Measurements from ENCODE around the gene WWOX. TPM values are rescaled to one million over a fixed set of nuclear protein-coding genes. Genes with fewer than 3 reads are reported as not detected.

Gene WWOX
- total and polyA plus RNA-seq, 2 donors = 15.3 to 28.4 TPM

DNA sequence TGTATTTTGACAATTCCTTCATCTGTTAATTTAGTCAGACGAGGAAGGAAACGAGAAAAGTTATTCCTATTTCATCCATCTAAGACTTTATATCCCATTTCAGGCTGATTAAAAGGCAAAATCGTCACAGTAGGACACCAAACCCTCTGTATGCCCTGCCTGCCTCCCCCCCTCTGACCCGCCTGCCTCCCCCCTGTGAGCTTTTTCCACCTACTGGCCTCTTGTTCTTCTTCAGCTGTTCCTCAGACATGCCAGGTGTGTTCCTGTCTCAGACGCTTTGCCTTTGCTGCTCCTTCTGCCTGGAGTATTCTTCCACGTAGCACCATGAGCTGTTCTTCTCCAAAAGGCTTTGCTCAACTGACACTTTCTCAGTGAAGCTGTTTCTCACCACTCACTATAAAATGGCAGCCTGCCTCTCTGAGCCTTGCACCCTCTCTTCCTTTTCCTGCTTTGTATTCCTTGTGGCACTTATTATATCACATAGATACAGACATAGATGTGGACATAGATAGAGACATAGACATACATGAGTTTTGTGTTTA lies 777.7 kb downstream of the WWOX start:
- H3K4me1 ChIP-seq (ENCODE audit: insufficient read depth) = no peaks in the 10 kb centered on the region
- no peaks in the 10 kb centered on the region for H3K36me3 ChIP-seq (ENCODE audit: insufficient read depth)
- H3K27ac ChIP-seq (ENCODE audit: low read depth) = no peak overlapping the region
- no peak overlapping the region for H3K4me3 ChIP-seq (ENCODE audit: low read depth, low read length)
- DNase-seq (ENCODE audit: extremely low spot score) = no peak
- WGBS = 79% methylated on average over 6 of the region's 6 CpGs

DNA sequence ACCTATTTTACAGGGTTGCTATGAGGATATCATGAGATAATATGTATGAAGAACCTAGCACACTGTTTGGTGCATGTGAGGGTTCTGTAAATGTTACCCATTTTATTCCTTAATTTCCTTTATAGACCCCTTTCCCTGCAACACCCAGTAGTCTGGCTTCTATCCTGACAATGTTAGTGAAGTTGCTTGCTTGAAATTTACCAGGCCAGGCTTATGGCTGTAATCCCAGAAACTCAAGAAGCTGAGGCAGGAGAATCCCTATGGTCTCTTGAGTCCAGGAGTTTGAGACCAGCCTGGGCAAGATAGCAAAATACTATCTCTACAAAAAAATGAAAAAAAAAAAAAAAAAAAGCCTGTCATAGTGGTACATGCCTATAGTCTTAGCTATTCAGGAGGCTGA lies 779.1 kb downstream of the WWOX start:
- H3K27ac ChIP-seq (ENCODE audit: low read depth) = no peak overlapping the region
- H3K4me3 ChIP-seq (ENCODE audit: low read depth, low read length) = no peak overlapping the region
- no peaks in the 10 kb centered on the region for H3K36me3 ChIP-seq (ENCODE audit: insufficient read depth)
- H3K4me1 ChIP-seq (ENCODE audit: insufficient read depth) = no peaks in the 10 kb centered on the region
- no peak for DNase-seq (ENCODE audit: extremely low spot score)

- WGBS = 92% methylated on average over 5 of the region's 5 CpGs
Measured at GRCh38 chr16:78879011-78879410, 779.6 kb downstream of the WWOX start.

GRCh38 chr16:78882150-78882549 lies 782.7 kb downstream of the WWOX start:
- no peak for DNase-seq (ENCODE audit: extremely low spot score)
- H3K36me3 ChIP-seq (ENCODE audit: insufficient read depth) = no peaks in the 10 kb centered on the region
- no peak overlapping the region for H3K27ac ChIP-seq (ENCODE audit: low read depth)
- WGBS = 92% methylated on average over 3 of the region's 3 CpGs
- no peaks in the 10 kb centered on the region for H3K4me1 ChIP-seq (ENCODE audit: insufficient read depth)
- no peak overlapping the region for H3K4me3 ChIP-seq (ENCODE audit: low read depth, low read length)

More at GRCh38 chr16:78879011-78879410, 779.6 kb downstream of the WWOX start:
- Histone ChIP-seq H3K36me3 (ENCODE audit: insufficient read depth) (no peaks in the 10 kb centered on the region), H3K27ac (ENCODE audit: low read depth) (no peak overlapping the region), H3K4me3 (ENCODE audit: low read depth, low read length) (no peak overlapping the region), H3K4me1 (ENCODE audit: insufficient read depth) (no peaks in the 10 kb centered on the region)
- DNase-seq (ENCODE audit: extremely low spot score) = no peak

- WGBS = 89% methylated on average over 9 of the region's 9 CpGs
- Histone ChIP-seq H3K27ac (ENCODE audit: low read depth) (no peak overlapping the region), H3K4me1 (ENCODE audit: insufficient read depth) (no peaks in the 10 kb centered on the region), H3K36me3 (ENCODE audit: insufficient read depth) (no peaks in the 10 kb centered on the region), H3K4me3 (ENCODE audit: low read depth, low read length) (no peak overlapping the region)
- no peak for DNase-seq (ENCODE audit: extremely low spot score)
Measured at GRCh38 chr16:78882751-78883150, 783.3 kb downstream of the WWOX start.

DNA sequence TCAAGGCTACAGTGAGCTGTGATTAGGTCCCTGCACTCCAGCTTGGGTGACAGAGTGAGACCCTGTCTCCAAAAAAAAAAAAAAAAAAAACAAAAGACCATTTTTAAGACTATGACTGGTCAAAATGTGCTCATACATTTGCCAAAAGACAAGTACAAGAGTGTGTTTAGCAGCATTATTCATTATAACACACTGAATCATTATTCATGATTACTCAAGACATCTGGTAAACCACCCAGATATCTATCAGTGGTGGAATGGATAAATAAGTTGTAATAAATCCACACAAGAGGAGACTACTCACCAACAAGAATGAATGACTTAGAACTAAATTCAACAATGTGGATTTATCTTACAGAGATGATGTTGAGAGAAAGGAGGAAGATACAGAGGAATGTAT lies 784.8 kb downstream of the WWOX start:
- Histone ChIP-seq H3K36me3 (ENCODE audit: insufficient read depth) (no peaks in the 10 kb centered on the region), H3K4me1 (ENCODE audit: insufficient read depth) (no peaks in the 10 kb centered on the region), H3K27ac (ENCODE audit: low read depth) (no peak overlapping the region), H3K4me3 (ENCODE audit: low read depth, low read length) (no peak overlapping the region)
- no peak for DNase-seq (ENCODE audit: extremely low spot score)

- DNase-seq (ENCODE audit: extremely low spot score) = no peak
- Histone ChIP-seq H3K36me3 (ENCODE audit: insufficient read depth) (no peaks in the 10 kb centered on the region), H3K4me1 (ENCODE audit: insufficient read depth) (no peaks in the 10 kb centered on the region), H3K27ac (ENCODE audit: low read depth) (no peak overlapping the region), H3K4me3 (ENCODE audit: low read depth, low read length) (no peak overlapping the region)
- WGBS = 84% methylated on average over 10 of the region's 10 CpGs
Measured at GRCh38 chr16:78889346-78889745, 789.9 kb downstream of the WWOX start.

DNA sequence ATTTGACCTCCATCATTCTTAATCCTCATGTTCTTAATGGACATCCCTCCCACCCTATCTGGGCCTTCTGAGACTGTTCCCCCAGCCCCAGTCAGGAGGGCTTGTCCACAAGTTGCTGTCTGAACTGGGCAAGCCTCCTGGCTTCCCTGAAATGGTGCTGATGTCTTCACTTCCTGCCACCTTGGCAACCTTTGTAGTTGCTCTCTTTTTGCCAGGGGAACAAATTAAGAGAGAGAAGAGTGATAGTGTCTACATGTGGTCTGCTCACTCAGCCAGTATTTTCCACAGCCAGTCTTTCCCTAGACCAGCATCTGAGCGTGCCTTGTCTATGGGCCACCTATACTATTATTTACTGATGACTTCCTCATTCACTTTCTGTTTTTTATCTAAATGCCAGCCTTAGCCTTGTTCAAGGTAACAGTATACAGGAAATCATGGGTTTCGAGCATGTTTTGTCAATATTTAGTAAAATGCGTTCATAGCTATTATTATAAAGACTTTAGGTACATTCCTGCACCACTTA lies 791.0 kb downstream of the WWOX start:
- DNase-seq (ENCODE audit: extremely low spot score) = no peak
- H3K36me3 ChIP-seq (ENCODE audit: insufficient read depth) = no peaks in the 10 kb centered on the region
- no peak overlapping the region for H3K27ac ChIP-seq (ENCODE audit: low read depth)
- no peaks in the 10 kb centered on the region for H3K4me1 ChIP-seq (ENCODE audit: insufficient read depth)
- 96% methylated on average over 3 of the region's 3 CpGs for WGBS
- no peak overlapping the region for H3K4me3 ChIP-seq (ENCODE audit: low read depth, low read length)

GRCh38 chr16:78892951-78893733 lies 793.7 kb downstream of the WWOX start:
- no peak overlapping the region for H3K27ac ChIP-seq (ENCODE audit: low read depth)
- H3K4me3 ChIP-seq (ENCODE audit: low read depth, low read length) = no peak overlapping the region
- DNase-seq (ENCODE audit: extremely low spot score) = no peak
- no peaks in the 10 kb centered on the region for H3K4me1 ChIP-seq (ENCODE audit: insufficient read depth)
- H3K36me3 ChIP-seq (ENCODE audit: insufficient read depth) = no peaks in the 10 kb centered on the region
- WGBS = 91% methylated on average over 5 of the region's 5 CpGs

GRCh38 chr16:78894886-78895285 lies 795.4 kb downstream of the WWOX start:
- Histone ChIP-seq H3K27ac (ENCODE audit: low read depth) (no peak overlapping the region), H3K4me3 (ENCODE audit: low read depth, low read length) (no peak overlapping the region), H3K36me3 (ENCODE audit: insufficient read depth) (no peaks in the 10 kb centered on the region), H3K4me1 (ENCODE audit: insufficient read depth) (no peaks in the 10 kb centered on the region)
- no peak for DNase-seq (ENCODE audit: extremely low spot score)
- WGBS = 82% methylated on average over 10 of the region's 10 CpGs

- 78% methylated on average over 5 of the region's 5 CpGs for WGBS
- Histone ChIP-seq H3K36me3 (ENCODE audit: insufficient read depth) (no peaks in the 10 kb centered on the region), H3K4me1 (ENCODE audit: insufficient read depth) (no peaks in the 10 kb centered on the region), H3K4me3 (ENCODE audit: low read depth, low read length) (no peak overlapping the region), H3K27ac (ENCODE audit: low read depth) (no peak overlapping the region)
- no peak for DNase-seq (ENCODE audit: extremely low spot score)
Measured at GRCh38 chr16:78895681-78896080, 796.2 kb downstream of the WWOX start.

- WGBS = 92% methylated on average over 9 of the region's 9 CpGs
- Histone ChIP-seq H3K27ac (ENCODE audit: low read depth) (no peak overlapping the region), H3K4me3 (ENCODE audit: low read depth, low read length) (no peak overlapping the region), H3K36me3 (ENCODE audit: insufficient read depth) (no peaks in the 10 kb centered on the region), H3K4me1 (ENCODE audit: insufficient read depth) (no peaks in the 10 kb centered on the region)
- no peak for DNase-seq (ENCODE audit: extremely low spot score)
Measured at GRCh38 chr16:78896280-78896679, 796.8 kb downstream of the WWOX start.

DNA sequence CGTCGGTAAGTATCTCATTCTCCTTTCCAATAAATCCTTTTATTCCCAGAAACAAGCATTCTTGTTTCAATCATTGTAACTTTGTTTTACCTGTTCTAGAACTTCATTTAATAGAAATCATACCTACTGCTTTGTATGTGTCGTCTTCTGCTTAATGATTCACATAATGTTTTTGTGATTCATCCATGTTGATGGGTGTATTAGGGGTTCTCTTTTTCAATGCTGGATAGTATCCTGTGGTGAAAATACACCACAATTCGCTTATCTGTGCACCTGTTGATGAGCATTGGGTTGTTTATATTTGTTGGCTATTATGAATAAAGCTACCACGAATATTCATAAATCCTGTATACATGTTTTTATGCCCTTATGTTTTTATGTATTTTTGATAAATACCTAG lies 797.8 kb downstream of the WWOX start:
- Histone ChIP-seq H3K27ac (ENCODE audit: low read depth) (no peak overlapping the region), H3K4me1 (ENCODE audit: insufficient read depth) (no peaks in the 10 kb centered on the region), H3K4me3 (ENCODE audit: low read depth, low read length) (no peak overlapping the region), H3K36me3 (ENCODE audit: insufficient read depth) (no peaks in the 10 kb centered on the region)
- DNase-seq (ENCODE audit: extremely low spot score) = no peak
- 74% methylated on average over 5 of the region's 5 CpGs for WGBS

GRCh38 chr16:78900044-78900811 lies 800.8 kb downstream of the WWOX start:
- no peak for DNase-seq (ENCODE audit: extremely low spot score)
- H3K36me3 ChIP-seq (ENCODE audit: insufficient read depth) = no peaks in the 10 kb centered on the region
- H3K4me3 ChIP-seq (ENCODE audit: low read depth, low read length) = no peak overlapping the region
- H3K27ac ChIP-seq (ENCODE audit: low read depth) = no peak overlapping the region
- 68% methylated on average over 6 of the region's 6 CpGs for WGBS
- no peaks in the 10 kb centered on the region for H3K4me1 ChIP-seq (ENCODE audit: insufficient read depth)

Measured in urinary bladder (tissue), 4 donors.